HG02852 (cell line): ENCODE measurements around the gene NFATC4.
A peak's percentile ranks its signal among the peaks of the same experiment; 100 is the strongest.
"Not testable (repeated sequence)": the region's sequence is repeated elsewhere in the genome, so short reads cannot be mapped to it uniquely, and the experiment has no call there.

Source experiments
- ATAC-seq: cut with Tn5 transposase; IDR thresholded peaks from one replicate; pipeline ENCODE4 v1.9.1; 2021; ENCODE audit warnings: mild to moderate bottlenecking, moderate library complexity; ENCODE audit not compliant: unreplicated experiment

NFATC4 gene

GRCh38 chr14:24338843-24339242 is 29.1 kb upstream of the NFATC4 start:
- ATAC-seq: no peak

- ATAC-seq: peak; percentile 86
These were observed 28.5 kb upstream of the NFATC4 start, which contains the start of gene RIPK3 for GRCh38 chr14:24339284-24340151. Gene RIPK3 (minus strand): TSS chr14:24339991. CDS start chr14:24339826, 165 bp downstream.

GRCh38 chr14:24340606-24341005 is 27.4 kb upstream of the NFATC4 start:
- ATAC-seq: no peak

- no peak for ATAC-seq
These were observed 25.1 kb upstream of the NFATC4 start for GRCh38 chr14:24342889-24343288.

GRCh38 chr14:24343795-24344660 is 24.0 kb upstream of the NFATC4 start:
- ATAC-seq: no peak

- no peak for ATAC-seq
These were observed 20.9 kb upstream of the NFATC4 start for GRCh38 chr14:24347134-24347533.

GRCh38 chr14:24348186-24348585 is 19.8 kb upstream of the NFATC4 start:
- ATAC-seq: no peak

- no peak for ATAC-seq
These were observed 18.2 kb upstream of the NFATC4 start for GRCh38 chr14:24349742-24350141.

- no peak for ATAC-seq
These were observed 16.5 kb upstream of the NFATC4 start for GRCh38 chr14:24351517-24351916.

GRCh38 chr14:24353559-24354481 is 14.2 kb upstream of the NFATC4 start:
- no peak for ATAC-seq

GRCh38 chr14:24354482-24354825 is 13.5 kb upstream of the NFATC4 start:
- not testable (repeated sequence) for ATAC-seq

GRCh38 chr14:24355009-24355408 is 13.0 kb upstream of the NFATC4 start:
- no peak for ATAC-seq

GRCh38 chr14:24356208-24356607 is 11.8 kb upstream of the NFATC4 start:
- no peak for ATAC-seq

GRCh38 chr14:24360281-24360680 is 7.7 kb upstream of the NFATC4 start:
- no peak for ATAC-seq

GRCh38 chr14:24361326-24361725 is 6.7 kb upstream of the NFATC4 start:
- ATAC-seq: no peak

GRCh38 chr14:24362241-24362960 is 5.6 kb upstream of the NFATC4 start:
- ATAC-seq: no peak

GRCh38 chr14:24363401-24363800 is 4.6 kb upstream of the NFATC4 start:
- ATAC-seq: no peak

GRCh38 chr14:24364841-24365240 is 3.1 kb upstream of the NFATC4 start:
- ATAC-seq: no peak

- peak; percentile 35 for ATAC-seq
These were observed 2.2 kb upstream of the NFATC4 start for GRCh38 chr14:24365600-24366412.
